HL-60 (cell line): Measurements from ENCODE around the gene AFAP1.

Experiments
- DNase-seq, 2 experiments: peaks; one replicate each; pipeline ENCODE4 v3.0.0-alpha.2; 2010 to 2020; ENCODE audit warnings: low read depth in 1 of 2, low spot score in 1 of 2
- H3K27ac ChIP-seq: fragments of 250-450 bp; sonication (Bioruptor Pico); replicated peaks from 2 replicates; pipeline ENCODE4 v1.5.1; 2020; ENCODE audit warnings: mild to moderate bottlenecking, moderate library complexity
- H3K27me3 ChIP-seq: fragments of 250-450 bp; sonication (Bioruptor Pico); 2 replicates; pipeline ENCODE4 v1.5.1; 2021; ENCODE audit warnings: mild to moderate bottlenecking, moderate library complexity; ENCODE audit not compliant: insufficient read depth, poor library complexity, severe bottlenecking
- H3K4me3 ChIP-seq: replicated peaks from 2 replicates; pipeline ENCODE4 v1.5.1; 2011; ENCODE audit warnings: mild to moderate bottlenecking, control low read depth, low read length; ENCODE audit not compliant: insufficient read depth
- GABPA ChIP-seq: IDR thresholded peaks from 2 replicates; pipeline ENCODE4 v1.6.1; 2012; ENCODE audit warnings: low read depth
- POLR2AphosphoS5 ChIP-seq: IDR thresholded peaks from 2 replicates; pipeline ENCODE4 v1.6.1; 2012; ENCODE audit warnings: low read depth
- SPI1 ChIP-seq: IDR thresholded peaks from 2 replicates; pipeline ENCODE4 v1.6.1; 2012; ENCODE audit warnings: low read depth, mild to moderate bottlenecking, borderline replicate concordance
- TF ChIP-seq, protein P1 (sequence below): IDR thresholded peaks from 2 replicates; pipeline ENCODE4 v1.6.1; 2012; ENCODE audit warnings: low read depth; ENCODE audit not compliant: insufficient replicate concordance
- TF ChIP-seq, protein P2 (sequence below): IDR thresholded peaks from one replicate; pipeline ENCODE4 v1.5.1; 2011; ENCODE audit warnings: low read length, control low read depth, inconsistent platforms; ENCODE audit not compliant: insufficient read depth

The AFAP1 gene

DNA sequence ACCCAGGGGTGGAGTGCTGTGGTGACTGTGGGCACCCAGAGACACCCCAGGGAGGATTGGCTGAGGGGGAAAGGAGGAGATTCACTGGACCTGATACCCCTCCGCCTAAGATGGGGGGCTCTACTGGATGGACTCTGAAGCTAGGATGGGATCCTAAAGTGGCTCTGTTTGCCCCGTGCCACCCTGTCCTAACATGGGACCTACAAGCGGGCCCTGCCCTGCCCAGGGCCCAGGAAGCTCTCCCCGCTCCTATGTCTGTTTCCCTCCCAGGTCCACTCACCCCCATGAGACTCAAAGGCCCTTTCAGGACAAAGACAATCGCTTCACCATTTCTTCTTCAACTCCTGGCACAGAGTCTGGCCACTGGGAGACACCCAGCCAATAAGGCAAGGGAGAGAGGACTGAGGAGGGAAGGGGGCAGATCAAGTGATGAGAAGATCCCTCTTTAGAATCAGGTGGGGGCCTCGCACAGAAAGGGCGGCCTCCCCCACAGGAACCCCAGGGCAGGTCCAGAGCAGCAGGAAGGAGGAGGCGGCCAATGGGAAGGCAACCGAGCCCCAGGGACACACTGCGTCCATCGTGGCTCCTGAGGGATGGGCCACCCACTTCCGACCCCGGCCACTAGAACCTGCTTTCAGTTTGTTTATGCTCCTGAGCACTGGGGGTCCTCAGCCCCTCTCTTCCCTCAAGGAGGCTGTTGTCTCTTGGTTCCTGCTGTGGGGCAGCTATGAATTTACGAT lies 155.4 kb downstream of the AFAP1 start:
- Histone ChIP-seq H3K27ac (no peak overlapping the region), H3K4me3 (no peak overlapping the region), H3K27me3 (peaks cover 3% of the 10 kb centered on the region)
- TF ChIP-seq POLR2AphosphoS5 (no peak), GABPA (no peak), SPI1 (no peak)
- TF ChIP-seq, protein P1, sequence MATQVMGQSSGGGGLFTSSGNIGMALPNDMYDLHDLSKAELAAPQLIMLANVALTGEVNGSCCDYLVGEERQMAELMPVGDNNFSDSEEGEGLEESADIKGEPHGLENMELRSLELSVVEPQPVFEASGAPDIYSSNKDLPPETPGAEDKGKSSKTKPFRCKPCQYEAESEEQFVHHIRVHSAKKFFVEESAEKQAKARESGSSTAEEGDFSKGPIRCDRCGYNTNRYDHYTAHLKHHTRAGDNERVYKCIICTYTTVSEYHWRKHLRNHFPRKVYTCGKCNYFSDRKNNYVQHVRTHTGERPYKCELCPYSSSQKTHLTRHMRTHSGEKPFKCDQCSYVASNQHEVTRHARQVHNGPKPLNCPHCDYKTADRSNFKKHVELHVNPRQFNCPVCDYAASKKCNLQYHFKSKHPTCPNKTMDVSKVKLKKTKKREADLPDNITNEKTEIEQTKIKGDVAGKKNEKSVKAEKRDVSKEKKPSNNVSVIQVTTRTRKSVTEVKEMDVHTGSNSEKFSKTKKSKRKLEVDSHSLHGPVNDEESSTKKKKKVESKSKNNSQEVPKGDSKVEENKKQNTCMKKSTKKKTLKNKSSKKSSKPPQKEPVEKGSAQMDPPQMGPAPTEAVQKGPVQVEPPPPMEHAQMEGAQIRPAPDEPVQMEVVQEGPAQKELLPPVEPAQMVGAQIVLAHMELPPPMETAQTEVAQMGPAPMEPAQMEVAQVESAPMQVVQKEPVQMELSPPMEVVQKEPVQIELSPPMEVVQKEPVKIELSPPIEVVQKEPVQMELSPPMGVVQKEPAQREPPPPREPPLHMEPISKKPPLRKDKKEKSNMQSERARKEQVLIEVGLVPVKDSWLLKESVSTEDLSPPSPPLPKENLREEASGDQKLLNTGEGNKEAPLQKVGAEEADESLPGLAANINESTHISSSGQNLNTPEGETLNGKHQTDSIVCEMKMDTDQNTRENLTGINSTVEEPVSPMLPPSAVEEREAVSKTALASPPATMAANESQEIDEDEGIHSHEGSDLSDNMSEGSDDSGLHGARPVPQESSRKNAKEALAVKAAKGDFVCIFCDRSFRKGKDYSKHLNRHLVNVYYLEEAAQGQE, result no peak
- TF ChIP-seq, protein P2, sequence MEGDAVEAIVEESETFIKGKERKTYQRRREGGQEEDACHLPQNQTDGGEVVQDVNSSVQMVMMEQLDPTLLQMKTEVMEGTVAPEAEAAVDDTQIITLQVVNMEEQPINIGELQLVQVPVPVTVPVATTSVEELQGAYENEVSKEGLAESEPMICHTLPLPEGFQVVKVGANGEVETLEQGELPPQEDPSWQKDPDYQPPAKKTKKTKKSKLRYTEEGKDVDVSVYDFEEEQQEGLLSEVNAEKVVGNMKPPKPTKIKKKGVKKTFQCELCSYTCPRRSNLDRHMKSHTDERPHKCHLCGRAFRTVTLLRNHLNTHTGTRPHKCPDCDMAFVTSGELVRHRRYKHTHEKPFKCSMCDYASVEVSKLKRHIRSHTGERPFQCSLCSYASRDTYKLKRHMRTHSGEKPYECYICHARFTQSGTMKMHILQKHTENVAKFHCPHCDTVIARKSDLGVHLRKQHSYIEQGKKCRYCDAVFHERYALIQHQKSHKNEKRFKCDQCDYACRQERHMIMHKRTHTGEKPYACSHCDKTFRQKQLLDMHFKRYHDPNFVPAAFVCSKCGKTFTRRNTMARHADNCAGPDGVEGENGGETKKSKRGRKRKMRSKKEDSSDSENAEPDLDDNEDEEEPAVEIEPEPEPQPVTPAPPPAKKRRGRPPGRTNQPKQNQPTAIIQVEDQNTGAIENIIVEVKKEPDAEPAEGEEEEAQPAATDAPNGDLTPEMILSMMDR, result no peak
- no peak for DNase-seq

DNA sequence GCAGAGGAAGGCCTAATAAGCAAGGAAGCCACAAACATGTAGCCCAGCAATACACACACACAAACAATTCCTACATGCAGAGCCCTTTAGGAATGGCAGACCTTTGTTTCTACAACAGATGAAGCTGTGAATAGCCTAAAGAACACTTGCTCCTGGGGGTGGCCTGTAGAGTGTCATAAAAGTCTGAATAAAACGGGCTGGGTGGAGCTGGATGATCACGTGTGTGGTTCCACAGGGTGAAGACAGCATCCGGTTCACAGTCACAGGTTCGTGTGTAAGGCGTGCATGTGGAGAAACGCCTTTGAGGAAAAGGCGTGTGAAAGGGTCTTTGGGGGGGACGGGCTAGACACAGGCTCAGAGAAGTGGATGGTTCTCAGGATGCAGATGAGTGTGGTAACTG lies 156.1 kb downstream of the AFAP1 start:
- peaks cover 3% of the 10 kb centered on the region for H3K27me3 ChIP-seq
- H3K4me3 ChIP-seq, result no peak overlapping the region
- no peak overlapping the region for H3K27ac ChIP-seq
- DNase-seq, result no peak
- TF ChIP-seq, protein P2, result no peak
- TF ChIP-seq, protein P1, result no peak
- TF ChIP-seq POLR2AphosphoS5 (no peak), GABPA (no peak), SPI1 (no peak)

DNA sequence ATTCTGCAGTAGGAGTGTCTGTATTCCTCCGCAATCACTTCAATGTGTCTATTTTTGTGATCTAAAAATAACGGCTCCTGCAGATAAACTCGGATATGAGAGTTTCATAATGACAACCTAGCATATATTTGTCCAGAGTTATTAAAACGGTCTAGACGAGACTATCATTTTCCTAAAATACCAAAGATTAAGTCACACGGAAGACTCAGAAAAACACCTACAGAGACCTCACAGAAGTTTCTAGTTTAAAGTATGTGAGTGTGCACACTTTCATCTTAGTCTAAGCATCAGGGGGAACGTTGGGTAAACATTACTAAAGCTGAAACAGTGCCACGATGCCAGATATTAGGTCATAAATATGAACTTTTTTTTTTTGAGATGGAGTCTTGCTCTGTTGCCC lies 156.9 kb downstream of the AFAP1 start:
- peaks cover 3% of the 10 kb centered on the region for H3K27me3 ChIP-seq
- no peak overlapping the region for H3K27ac ChIP-seq
- TF ChIP-seq POLR2AphosphoS5, result no peak
- TF ChIP-seq SPI1, result no peak
- no peak for DNase-seq
- H3K4me3 ChIP-seq, result no peak overlapping the region

DNA sequence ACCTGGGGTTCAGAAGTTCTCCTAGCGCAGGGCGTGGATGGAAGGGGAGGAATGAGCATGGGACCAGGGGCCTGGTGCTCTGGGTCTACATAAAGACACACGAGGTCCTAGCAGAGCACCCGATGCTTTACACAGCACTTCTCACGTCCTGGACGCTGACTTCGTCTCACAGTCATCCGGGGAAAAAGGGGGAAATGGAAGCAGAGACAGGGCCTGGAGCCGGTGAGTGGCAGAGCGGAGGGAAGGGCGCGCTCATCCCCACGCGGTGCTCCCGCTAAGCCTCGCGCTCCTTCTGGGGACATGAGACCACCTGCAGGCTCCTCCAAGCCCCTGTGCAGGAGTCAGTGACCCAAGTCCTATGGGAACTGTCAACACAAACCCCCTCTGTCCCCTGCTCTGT lies 157.7 kb downstream of the AFAP1 start:
- H3K4me3 ChIP-seq, result no peak overlapping the region
- DNase-seq, result no peak
- no peak overlapping the region for H3K27ac ChIP-seq
- TF ChIP-seq POLR2AphosphoS5, result no peak
- TF ChIP-seq GABPA, result no peak
- TF ChIP-seq, protein P2, result no peak
- TF ChIP-seq, protein P1, result no peak
- TF ChIP-seq SPI1, result no peak
- peaks cover 3% of the 10 kb centered on the region for H3K27me3 ChIP-seq
